Measurements from ENCODE around the gene TMEM235.

DNA sequence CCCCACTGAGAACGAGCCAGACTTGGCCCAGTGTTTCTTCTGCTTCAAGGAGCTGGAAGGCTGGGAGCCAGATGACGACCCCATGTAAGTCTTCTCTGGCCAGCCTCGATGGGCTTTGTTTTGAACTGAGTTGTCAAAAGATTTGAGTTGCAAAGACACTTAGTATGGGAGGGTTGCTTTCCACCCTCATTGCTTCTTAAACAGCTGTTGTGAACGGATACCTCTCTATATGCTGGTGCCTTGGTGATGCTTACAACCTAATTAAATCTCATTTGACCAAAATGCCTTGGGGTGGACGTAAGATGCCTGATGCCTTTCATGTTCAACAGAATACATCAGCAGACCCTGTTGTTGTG, 16.7 kb upstream of the TMEM235 start:
- no peak for TF ChIP-seq GLIS2 (tag by site-specific recombination; IDR thresholded peaks at IDR 0.05)
- TF ChIP-seq, protein P1, sequence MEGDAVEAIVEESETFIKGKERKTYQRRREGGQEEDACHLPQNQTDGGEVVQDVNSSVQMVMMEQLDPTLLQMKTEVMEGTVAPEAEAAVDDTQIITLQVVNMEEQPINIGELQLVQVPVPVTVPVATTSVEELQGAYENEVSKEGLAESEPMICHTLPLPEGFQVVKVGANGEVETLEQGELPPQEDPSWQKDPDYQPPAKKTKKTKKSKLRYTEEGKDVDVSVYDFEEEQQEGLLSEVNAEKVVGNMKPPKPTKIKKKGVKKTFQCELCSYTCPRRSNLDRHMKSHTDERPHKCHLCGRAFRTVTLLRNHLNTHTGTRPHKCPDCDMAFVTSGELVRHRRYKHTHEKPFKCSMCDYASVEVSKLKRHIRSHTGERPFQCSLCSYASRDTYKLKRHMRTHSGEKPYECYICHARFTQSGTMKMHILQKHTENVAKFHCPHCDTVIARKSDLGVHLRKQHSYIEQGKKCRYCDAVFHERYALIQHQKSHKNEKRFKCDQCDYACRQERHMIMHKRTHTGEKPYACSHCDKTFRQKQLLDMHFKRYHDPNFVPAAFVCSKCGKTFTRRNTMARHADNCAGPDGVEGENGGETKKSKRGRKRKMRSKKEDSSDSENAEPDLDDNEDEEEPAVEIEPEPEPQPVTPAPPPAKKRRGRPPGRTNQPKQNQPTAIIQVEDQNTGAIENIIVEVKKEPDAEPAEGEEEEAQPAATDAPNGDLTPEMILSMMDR (tag by site-specific recombination; IDR thresholded peaks at IDR 0.05): no peak
- TF ChIP-seq, protein P2, sequence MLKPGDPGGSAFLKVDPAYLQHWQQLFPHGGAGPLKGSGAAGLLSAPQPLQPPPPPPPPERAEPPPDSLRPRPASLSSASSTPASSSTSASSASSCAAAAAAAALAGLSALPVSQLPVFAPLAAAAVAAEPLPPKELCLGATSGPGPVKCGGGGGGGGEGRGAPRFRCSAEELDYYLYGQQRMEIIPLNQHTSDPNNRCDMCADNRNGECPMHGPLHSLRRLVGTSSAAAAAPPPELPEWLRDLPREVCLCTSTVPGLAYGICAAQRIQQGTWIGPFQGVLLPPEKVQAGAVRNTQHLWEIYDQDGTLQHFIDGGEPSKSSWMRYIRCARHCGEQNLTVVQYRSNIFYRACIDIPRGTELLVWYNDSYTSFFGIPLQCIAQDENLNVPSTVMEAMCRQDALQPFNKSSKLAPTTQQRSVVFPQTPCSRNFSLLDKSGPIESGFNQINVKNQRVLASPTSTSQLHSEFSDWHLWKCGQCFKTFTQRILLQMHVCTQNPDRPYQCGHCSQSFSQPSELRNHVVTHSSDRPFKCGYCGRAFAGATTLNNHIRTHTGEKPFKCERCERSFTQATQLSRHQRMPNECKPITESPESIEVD (tag by site-specific recombination; IDR thresholded peaks at IDR 0.05): no peak
- TF ChIP-seq, protein P3, sequence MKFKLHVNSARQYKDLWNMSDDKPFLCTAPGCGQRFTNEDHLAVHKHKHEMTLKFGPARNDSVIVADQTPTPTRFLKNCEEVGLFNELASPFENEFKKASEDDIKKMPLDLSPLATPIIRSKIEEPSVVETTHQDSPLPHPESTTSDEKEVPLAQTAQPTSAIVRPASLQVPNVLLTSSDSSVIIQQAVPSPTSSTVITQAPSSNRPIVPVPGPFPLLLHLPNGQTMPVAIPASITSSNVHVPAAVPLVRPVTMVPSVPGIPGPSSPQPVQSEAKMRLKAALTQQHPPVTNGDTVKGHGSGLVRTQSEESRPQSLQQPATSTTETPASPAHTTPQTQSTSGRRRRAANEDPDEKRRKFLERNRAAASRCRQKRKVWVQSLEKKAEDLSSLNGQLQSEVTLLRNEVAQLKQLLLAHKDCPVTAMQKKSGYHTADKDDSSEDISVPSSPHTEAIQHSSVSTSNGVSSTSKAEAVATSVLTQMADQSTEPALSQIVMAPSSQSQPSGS (tag by site-specific recombination; IDR thresholded peaks at IDR 0.05; ENCODE audit: low read depth): no peak
- no peak for TF ChIP-seq MYNN (tag by site-specific recombination; IDR thresholded peaks at IDR 0.05; ENCODE audit: borderline replicate concordance)
- TF ChIP-seq KLF1 (tag by site-specific recombination; IDR thresholded peaks at IDR 0.05): no peak
- TF ChIP-seq ZNF473 (tag by site-specific recombination; IDR thresholded peaks at IDR 0.05): no peak
- TF ChIP-seq KLF7 (tag by site-specific recombination; IDR thresholded peaks at IDR 0.05; ENCODE audit: borderline replicate concordance): no peak
- no peak for TF ChIP-seq ZNF660 (tag by site-specific recombination; IDR thresholded peaks at IDR 0.05)
- TF ChIP-seq ZNF391 (tag by site-specific recombination; IDR thresholded peaks at IDR 0.05; ENCODE audit: borderline replicate concordance, low read depth): no peak

Data from HEK293 (cell line).